GM10248 (cell line): Measurements from ENCODE around the gene MTERF2.

ENCODE experiments used
- CTCF ChIA-PET: fragments of 300-600 bp; sonication (Branson Sonifier 250); formaldehyde crosslinking; extraction: SDS; loops from one replicate; lab custom pipeline; 2021; ENCODE audit warnings: antibody characterized with exemption; lab: Yijun Ruan, JAX
- POLR2A ChIA-PET: fragments of 350-650 bp; sonication (Branson Sonifier 250); formaldehyde crosslinking; extraction: SDS; loops from one replicate; lab custom pipeline; 2020; ENCODE audit warnings: antibody characterized with exemption; lab: Yijun Ruan, JAX
- DNase-seq: peaks from one replicate; pipeline ENCODE4 v3.0.0; 2012; ENCODE audit errors: extremely low spot score
- TF ChIP-seq, protein P1 (sequence below): IDR thresholded peaks from 2 replicates; pipeline ENCODE4 v1.5.1; 2012; ENCODE audit warnings: mild to moderate bottlenecking, low read depth; ENCODE audit errors: extremely low read depth, missing control alignments, control extremely low read depth

Gene MTERF2

DNA sequence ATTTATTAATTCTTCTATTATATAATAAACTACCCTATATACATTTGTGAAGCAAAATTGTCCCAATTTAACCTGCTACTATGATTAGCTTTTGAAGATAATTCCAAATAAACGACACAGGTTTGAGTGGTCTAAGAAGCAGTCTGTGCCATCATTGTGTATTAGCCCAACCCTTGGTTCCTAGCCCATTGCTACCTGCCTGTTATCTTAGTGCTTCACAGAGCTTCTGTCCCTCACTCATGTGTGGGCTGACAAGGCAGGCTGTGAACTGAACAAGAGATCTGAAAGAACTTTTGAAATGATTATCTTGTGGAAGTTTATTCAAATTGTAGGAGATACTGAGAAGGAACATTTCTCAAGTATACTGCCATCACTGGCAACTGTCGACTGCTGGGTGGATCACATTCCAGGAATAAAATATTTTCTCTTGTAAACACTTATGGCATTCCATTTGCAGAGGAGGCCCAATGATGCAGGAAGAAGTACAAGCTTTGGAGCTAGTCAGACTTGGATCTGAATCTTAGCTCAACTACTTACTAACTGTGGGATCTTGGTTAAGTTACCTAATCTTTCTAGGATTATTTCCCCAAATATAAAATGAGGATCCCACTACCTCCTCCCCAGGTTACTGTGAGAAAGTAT is 7.8 kb upstream of the MTERF2 start:
- TF ChIP-seq, protein P1, sequence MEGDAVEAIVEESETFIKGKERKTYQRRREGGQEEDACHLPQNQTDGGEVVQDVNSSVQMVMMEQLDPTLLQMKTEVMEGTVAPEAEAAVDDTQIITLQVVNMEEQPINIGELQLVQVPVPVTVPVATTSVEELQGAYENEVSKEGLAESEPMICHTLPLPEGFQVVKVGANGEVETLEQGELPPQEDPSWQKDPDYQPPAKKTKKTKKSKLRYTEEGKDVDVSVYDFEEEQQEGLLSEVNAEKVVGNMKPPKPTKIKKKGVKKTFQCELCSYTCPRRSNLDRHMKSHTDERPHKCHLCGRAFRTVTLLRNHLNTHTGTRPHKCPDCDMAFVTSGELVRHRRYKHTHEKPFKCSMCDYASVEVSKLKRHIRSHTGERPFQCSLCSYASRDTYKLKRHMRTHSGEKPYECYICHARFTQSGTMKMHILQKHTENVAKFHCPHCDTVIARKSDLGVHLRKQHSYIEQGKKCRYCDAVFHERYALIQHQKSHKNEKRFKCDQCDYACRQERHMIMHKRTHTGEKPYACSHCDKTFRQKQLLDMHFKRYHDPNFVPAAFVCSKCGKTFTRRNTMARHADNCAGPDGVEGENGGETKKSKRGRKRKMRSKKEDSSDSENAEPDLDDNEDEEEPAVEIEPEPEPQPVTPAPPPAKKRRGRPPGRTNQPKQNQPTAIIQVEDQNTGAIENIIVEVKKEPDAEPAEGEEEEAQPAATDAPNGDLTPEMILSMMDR, result no peak
- POLR2A ChIA-PET, result no interaction called here
- DNase-seq, result no peak
- CTCF ChIA-PET, result interaction anchor here (1.4 to 2.0 kb wide), 2 partner anchors 10 to 11 kb away, joined by 4 read pairs; no protein-coding TSS in a partner anchor

DNA sequence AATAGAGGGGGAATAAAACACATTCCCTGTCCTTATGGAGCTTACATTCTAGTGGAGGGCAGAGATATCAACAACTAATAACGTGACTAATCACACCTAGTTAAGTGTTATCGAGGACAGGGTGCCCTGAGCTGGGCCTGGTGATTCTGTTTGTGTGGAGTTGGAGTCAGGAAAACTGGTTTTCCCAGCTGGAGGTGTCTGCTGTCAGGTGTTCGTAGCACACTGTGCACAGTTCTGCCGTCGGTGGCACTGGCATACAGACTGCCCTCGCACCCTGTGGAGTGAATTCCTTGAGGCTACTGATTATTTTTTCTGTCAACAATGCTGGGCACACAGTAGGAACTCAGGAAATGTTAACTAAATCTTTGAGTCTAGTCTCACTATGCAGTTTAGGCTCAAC is 900 bp upstream of the MTERF2 start:
- ChIA-PET CTCF (interaction anchor here (0.8 to 1.6 kb wide), 3 partner anchors 9 to 144 kb away, joined by 3 to 4 read pairs (median 3); no protein-coding TSS in a partner anchor), POLR2A (interaction anchor here (0.5 kb wide), 1 partner anchor 11 kb away, joined by 3 read pairs; no protein-coding TSS in a partner anchor)
- no peak for DNase-seq
- TF ChIP-seq, protein P1, result no peak

DNA sequence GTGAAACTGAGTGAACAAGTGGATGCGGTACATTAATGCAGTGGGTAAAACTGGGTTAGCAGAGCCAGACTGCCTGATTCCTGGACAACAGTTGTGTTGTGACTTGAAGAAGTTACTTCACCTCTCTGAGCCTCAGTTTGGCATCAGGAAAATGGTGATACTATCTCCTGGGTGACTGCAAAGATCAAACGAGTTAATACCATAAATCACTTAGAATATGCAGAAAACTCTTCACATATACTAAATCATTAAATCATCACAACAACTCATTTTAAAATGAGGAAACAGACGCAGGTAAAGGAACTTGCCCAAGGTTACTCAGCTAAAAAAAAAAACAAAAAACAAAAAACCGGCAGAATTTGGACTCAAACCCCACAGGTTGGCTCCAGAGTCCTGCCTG is 811 bp downstream of the MTERF2 start:
- TF ChIP-seq, protein P1, result no peak
- ChIA-PET POLR2A (interaction anchor here (0.6 to 1.2 kb wide), 2 partner anchors 9 to 31 kb away, joined by 3 to 5 read pairs; partner anchors contain the start of gene TMEM263), CTCF (no interaction called here)
- DNase-seq, result no peak

DNA sequence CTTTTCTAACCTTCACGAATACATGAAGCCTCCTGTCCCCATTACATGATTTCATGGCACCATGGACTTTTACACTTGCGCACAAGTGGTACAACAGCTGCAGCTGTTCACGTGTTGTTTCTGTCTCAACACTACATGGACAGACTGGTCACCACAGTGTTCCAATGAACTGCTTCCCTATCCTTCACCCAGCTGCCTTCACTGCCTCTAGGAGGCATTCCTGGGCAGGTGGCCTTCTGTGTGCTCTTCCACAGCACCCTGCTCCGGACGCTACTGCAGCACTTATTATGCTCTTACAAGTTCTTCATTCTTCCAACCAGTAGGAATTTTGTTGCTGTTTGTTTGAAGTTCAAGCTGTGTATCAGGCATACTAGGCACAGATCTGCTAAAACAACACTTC is 1.5 kb downstream of the MTERF2 start:
- DNase-seq, result no peak
- CTCF ChIA-PET, result interaction anchor here (2.0 kb wide), 1 partner anchor 9 kb away, joined by 4 read pairs; no protein-coding TSS in a partner anchor
- TF ChIP-seq, protein P1, result no peak
- POLR2A ChIA-PET, result no interaction called here

DNA sequence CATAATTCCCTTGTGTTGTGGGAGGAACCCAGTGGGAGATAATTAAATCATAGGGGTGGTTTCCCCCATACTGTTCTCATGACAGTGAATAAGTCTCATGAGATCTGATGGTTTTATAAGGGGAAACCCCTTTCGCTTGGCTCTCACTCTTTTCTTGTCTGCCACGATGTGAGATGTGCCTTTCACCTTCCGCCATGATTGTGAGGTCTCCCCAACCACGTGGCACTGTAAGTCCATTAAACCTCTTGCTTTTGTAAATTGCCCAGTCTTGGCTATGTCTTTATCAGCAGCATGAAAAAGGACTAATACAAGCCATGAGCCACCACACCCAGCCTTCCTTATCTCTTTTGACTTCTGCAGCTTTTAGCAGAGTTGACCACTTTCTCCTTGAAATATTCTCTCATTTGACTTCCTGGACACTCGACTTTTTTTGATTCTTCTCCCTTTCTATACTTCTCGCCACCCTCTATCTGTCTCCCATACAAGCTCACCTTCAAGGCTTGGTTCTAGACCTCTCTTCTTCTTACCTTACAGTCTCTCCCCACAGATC is 2.3 kb downstream of the MTERF2 start:
- TF ChIP-seq, protein P1, result no peak
- no peak for DNase-seq
- POLR2A ChIA-PET, result interaction anchor here (1.5 kb wide), 1 partner anchor 29 kb away, joined by 6 read pairs; the partner anchor contains the start of gene TMEM263
- CTCF ChIA-PET, result interaction anchor here (1.0 to 2.0 kb wide), 2 partner anchors 10 to 24 kb away, joined by 3 to 4 read pairs; no protein-coding TSS in a partner anchor

DNA sequence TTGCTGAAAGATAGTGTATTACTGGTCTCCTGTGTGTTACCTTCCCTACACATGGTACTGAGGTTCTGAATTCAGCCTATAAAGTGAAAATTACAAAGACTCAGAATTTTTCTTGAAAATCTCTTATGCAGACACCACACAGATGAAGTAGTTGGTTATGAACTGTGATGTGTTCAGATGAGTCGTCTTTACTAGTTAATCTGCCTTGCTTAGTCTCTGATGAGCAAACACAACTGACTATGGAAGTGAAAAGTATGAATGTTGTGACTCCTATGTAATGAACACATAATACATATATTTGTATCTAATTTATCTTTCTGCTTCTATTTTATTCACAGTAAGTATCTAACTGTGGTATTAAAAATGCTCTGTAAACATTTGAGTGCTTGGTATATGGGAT is 4.7 kb downstream of the MTERF2 start:
- POLR2A ChIA-PET, result no interaction called here
- CTCF ChIA-PET, result no interaction called here
- TF ChIP-seq, protein P1, result no peak
- no peak for DNase-seq
